ENCODE measurements around the gene ATG2A. TPM values are rescaled to one million over a fixed set of nuclear protein-coding genes. Genes with fewer than 3 reads are reported as not detected.

The ATG2A gene
- total and polyA plus RNA-seq, 2 of the 8 experiments (the other 6 are each of a cell fraction or from before 2014, with no cell fraction given) = 12.1 to 22.1 TPM

GRCh38 chr11:64862987-64863390 lies 54.0 kb downstream of the ATG2A start (continued):
- TF ChIP-seq MAFK (IDR thresholded peaks at IDR 0.05; ENCODE audit: low read depth, low read length) (no peak), HDAC6 (IDR thresholded peaks at IDR 0.05; ENCODE audit: low read depth, low read length) (no peak), RBBP5 (IDR thresholded peaks at IDR 0.05; ENCODE audit: borderline replicate concordance, low read depth, low read length) (no peak), CHD1 (IDR thresholded peaks at IDR 0.05; ENCODE audit: low read depth, low read length) (no peak), CEBPB (IDR thresholded peaks at IDR 0.05; ENCODE audit: low read depth, low read length) (no peak), ATF3 (IDR thresholded peaks at IDR 0.05; ENCODE audit: insufficient read depth, low read depth, low read length) (no peak), TCF12 (IDR thresholded peaks at IDR 0.05; ENCODE audit: low read depth, low read length) (no peak)
